IMR-90 (cell line): Measurements from ENCODE around the gene WASL. TPM values are rescaled to one million over a fixed set of nuclear protein-coding genes. Genes with fewer than 3 reads are reported as not detected.

Source experiments
- ATAC-seq: fragments of 200-7000 bp; cut with Tn5 transposase; 2 replicates; pipeline ENCODE4 v1.9.1; 2020; ENCODE audit warnings: low read depth, mild to moderate bottlenecking, moderate library complexity
- BruUV-seq: library from RNA; stranded (reverse); fragments of 400-500 nt; replicated peaks from 2 replicates; lab custom pipeline; 2021; lab: Mats Ljungman, UMichigan
- CTCF ChIA-PET: fragments of 300-600 bp; formaldehyde crosslinking; extraction: SDS; loops from one replicate; lab custom pipeline; 2021; ENCODE audit warnings: antibody characterized with exemption; lab: Yijun Ruan, JAX
- POLR2A ChIA-PET: fragments of 300-600 bp; sonication (Branson Sonifier 250); formaldehyde crosslinking; loops from one replicate; lab custom pipeline; 2022; ENCODE audit warnings: antibody characterized with exemption; ENCODE audit not compliant: unreplicated experiment; lab: Charles Lee
- DNase-seq: peaks from one replicate; pipeline ENCODE4 v3.0.0; 2013
- H2AFZ ChIP-seq: replicated peaks from 2 replicates; pipeline ENCODE3; 2013; ENCODE audit warnings: low read length, mild to moderate bottlenecking; ENCODE audit not compliant: poor library complexity
- H2AK5ac ChIP-seq: 2 replicates; pipeline ENCODE4 v1.6.1; 2013; ENCODE audit warnings: low read depth, low read length, inconsistent platforms
- H2AK9ac ChIP-seq: replicated peaks from 2 replicates; pipeline ENCODE3; 2013; ENCODE audit warnings: mild to moderate bottlenecking, low read depth, low read length, moderate library complexity; ENCODE audit not compliant: poor library complexity
- H2BK120ac ChIP-seq: 2 replicates; pipeline ENCODE4 v1.6.1; 2013; ENCODE audit warnings: low read depth, low read length, inconsistent platforms
- H2BK15ac ChIP-seq: 3 replicates; pipeline ENCODE4 v1.6.1; 2013; ENCODE audit warnings: low read depth, low read length, inconsistent platforms
- H2BK20ac ChIP-seq: 2 replicates; pipeline ENCODE4 v1.6.1; 2013; ENCODE audit warnings: low read depth, mild to moderate bottlenecking, inconsistent platforms, low read length, moderate library complexity
- H2BK5ac ChIP-seq: 2 replicates; pipeline ENCODE4 v1.6.1; 2013; ENCODE audit warnings: mild to moderate bottlenecking, low read depth, low read length, inconsistent platforms; ENCODE audit not compliant: poor library complexity, severe bottlenecking
- H3K14ac ChIP-seq: replicated peaks from 2 replicates; pipeline ENCODE4 v1.6.1; 2013; ENCODE audit warnings: low read depth, low read length, inconsistent platforms
- H3K18ac ChIP-seq: 2 replicates; pipeline ENCODE4 v1.6.1; 2013; ENCODE audit warnings: low read depth, low read length, control low read depth
- H3K23ac ChIP-seq: 2 replicates; pipeline ENCODE4 v1.6.1; 2013; ENCODE audit warnings: low read depth, low read length, inconsistent platforms
- H3K27ac ChIP-seq: 2 replicates; pipeline ENCODE4 v1.5.1; 2013; ENCODE audit warnings: mild to moderate bottlenecking, control low read depth, low read length; ENCODE audit not compliant: insufficient read depth
- H3K27me3 ChIP-seq: 2 replicates; pipeline ENCODE4 v1.6.1; 2013; ENCODE audit warnings: low read length; ENCODE audit not compliant: control insufficient read depth, insufficient read depth
- H3K36me3 ChIP-seq: 2 replicates; pipeline ENCODE4 v1.6.1; 2013; ENCODE audit warnings: low read length, mixed read lengths; ENCODE audit not compliant: control insufficient read depth, insufficient read depth
- H3K4ac ChIP-seq: 2 replicates; pipeline ENCODE4 v1.6.1; 2013; ENCODE audit warnings: low read depth, low read length, inconsistent platforms
- H3K4me1 ChIP-seq: 2 replicates; pipeline ENCODE4 v1.6.1; 2013; ENCODE audit warnings: low read length, mixed read lengths; ENCODE audit not compliant: control insufficient read depth, insufficient read depth
- H3K4me2 ChIP-seq: 2 replicates; pipeline ENCODE4 v1.6.1; 2013; ENCODE audit warnings: low read depth, mild to moderate bottlenecking, control low read depth, low read length, moderate library complexity
- H3K4me3 ChIP-seq: 2 replicates; pipeline ENCODE4 v1.5.1; 2013; ENCODE audit warnings: low read depth, mild to moderate bottlenecking, control low read depth, low read length, moderate library complexity; ENCODE audit not compliant: insufficient read depth
- H3K56ac ChIP-seq: 2 replicates; pipeline ENCODE4 v1.6.1; 2013; ENCODE audit warnings: low read length, inconsistent platforms; ENCODE audit not compliant: insufficient read depth; ENCODE audit errors: extremely low read depth
- H3K79me1 ChIP-seq, 2 experiments: 2 replicates each; pipeline ENCODE4 v1.6.1; 2013; ENCODE audit warnings: low read length in 2 of 2, inconsistent platforms in 1 of 2, low read depth in 1 of 2
- H3K9ac ChIP-seq: 2 replicates; pipeline ENCODE4 v1.6.1; 2013; ENCODE audit warnings: low read depth, low read length, control low read depth
- H3K9me1 ChIP-seq: 2 replicates; pipeline ENCODE4 v1.6.1; 2013; ENCODE audit warnings: low read length, inconsistent platforms; ENCODE audit not compliant: insufficient read depth
- H3K9me3 ChIP-seq: 2 replicates; pipeline ENCODE4 v1.6.1; 2013; ENCODE audit warnings: low read length; ENCODE audit not compliant: control insufficient read depth, insufficient read depth
- H4K20me1 ChIP-seq: 2 replicates; pipeline ENCODE4 v1.6.1; 2013; ENCODE audit warnings: low read length, inconsistent platforms; ENCODE audit not compliant: insufficient read depth
- H4K5ac ChIP-seq: 2 replicates; pipeline ENCODE4 v1.6.1; 2013; ENCODE audit warnings: mild to moderate bottlenecking, low read depth, low read length, control low read depth
- H4K8ac ChIP-seq, 2 experiments: 2 replicates each; pipeline ENCODE4 v1.6.1; 2013; ENCODE audit warnings: low read depth in 2 of 2, low read length in 2 of 2, control low read depth in 1 of 2, inconsistent platforms in 1 of 2
- H4K91ac ChIP-seq: 2 replicates; pipeline ENCODE4 v1.6.1; 2013; ENCODE audit warnings: low read depth, low read length, inconsistent platforms; ENCODE audit not compliant: insufficient read depth
- BHLHE40 ChIP-seq: fragments of 150-350 bp; IDR thresholded peaks from 2 replicates; pipeline ENCODE4 v1.6.1; 2016; ENCODE audit warnings: mild to moderate bottlenecking, low read depth, low read length
- CEBPB ChIP-seq: IDR thresholded peaks from 2 replicates; pipeline ENCODE4 v1.6.1; 2012; ENCODE audit warnings: low read depth, low read length, improper control_type of control experiment
- CHD1 ChIP-seq: IDR thresholded peaks from 2 replicates; pipeline ENCODE4 v1.6.1; 2012; ENCODE audit warnings: low read depth, low read length, improper control_type of control experiment
- FOS ChIP-seq: fragments of 150-350 bp; IDR thresholded peaks from 2 replicates; pipeline ENCODE4 v1.6.1; 2016; ENCODE audit warnings: low read depth, low read length
- MAFK ChIP-seq: IDR thresholded peaks from 2 replicates; pipeline ENCODE4 v1.6.1; 2012; ENCODE audit warnings: low read depth, low read length, improper control_type of control experiment
- MAZ ChIP-seq: IDR thresholded peaks from 2 replicates; pipeline ENCODE4 v1.6.1; 2012; ENCODE audit warnings: low read depth, mild to moderate bottlenecking, low read length, improper control_type of control experiment, moderate library complexity, borderline replicate concordance
- MXI1 ChIP-seq: IDR thresholded peaks from 2 replicates; pipeline ENCODE4 v1.6.1; 2012; ENCODE audit warnings: low read depth, mild to moderate bottlenecking, low read length, moderate library complexity, borderline replicate concordance
- NFE2L2 ChIP-seq: fragments of 150-350 bp; IDR thresholded peaks from 2 replicates; pipeline ENCODE4 v1.6.1; 2016; ENCODE audit warnings: low read depth, mild to moderate bottlenecking, low read length
- POLR2A ChIP-seq: IDR thresholded peaks from 2 replicates; pipeline ENCODE4 v1.6.1; 2012; ENCODE audit warnings: mild to moderate bottlenecking, low read depth, low read length
- RAD21 ChIP-seq: IDR thresholded peaks from 2 replicates; pipeline ENCODE4 v1.6.1; 2012; ENCODE audit warnings: low read length, improper control_type of control experiment
- RCOR1 ChIP-seq: IDR thresholded peaks from 2 replicates; pipeline ENCODE4 v1.6.1; 2012; ENCODE audit warnings: mild to moderate bottlenecking, low read length, improper control_type of control experiment; ENCODE audit not compliant: insufficient replicate concordance
- RFX5 ChIP-seq: IDR thresholded peaks from 2 replicates; pipeline ENCODE4 v1.8.0; 2012; ENCODE audit warnings: low read depth, mild to moderate bottlenecking, low read length, moderate library complexity
- SMC3 ChIP-seq: fragments of 150-350 bp; IDR thresholded peaks from 2 replicates; pipeline ENCODE4 v1.6.1; 2016; ENCODE audit warnings: low read depth, mild to moderate bottlenecking, antibody characterized with exemption, low read length, moderate library complexity
- WGBS, 2 experiments: methylation state at CpG; one replicate each; pipeline versions ENCODE4 v1.1.5 to v1.1.7; 2013; ENCODE audit warnings: missing lambda C conversion rate in 2 of 2; ENCODE audit not compliant: insufficient read length in 1 of 2; ENCODE audit errors: extremely low coverage in 2 of 2; 5-methylcytosine and 5-hydroxymethylcytosine counted together
- dilution Hi-C: fragments of 300-500 bp; cut with HindIII; formaldehyde crosslinking; loops from one replicate; pipeline ENCODE4 v1.14.3; 2018; ENCODE audit warnings: low sequenced_read_pairs; ENCODE audit not compliant: unreplicated experiment
- in situ Hi-C: fragments of 300-500 bp; cut with MboI; formaldehyde crosslinking; loops from 3 replicates; pipeline ENCODE4 v1.14.3; 2019; ENCODE audit warnings: low sequenced_read_pairs, inconsistent platforms, mixed read lengths
- intact Hi-C: fragments of 100-400 bp; cut with micrococcal nuclease; formaldehyde crosslinking; loops from 2 replicates; pipeline ENCODE4 v1.10.0; 2022
- polyA plus RNA-seq, 3 experiments: library from polyadenylated mRNA; depleted of rRNA; stranded (reverse); fragments of >200 nt; gene quantifications; 2 replicates each; pipeline ENCODE4 v1.2.3, GENCODE V29; 2012; ENCODE audit warnings: low replicate concordance in 1 of 3
- total RNA-seq: library from RNA; depleted of rRNA; stranded (reverse); fragments of >200 nt; gene quantifications from 2 replicates; pipeline ENCODE4 v1.2.3, GENCODE V29; 2012
- TF ChIP-seq, protein P1 (sequence below): fragments of 150-350 bp; IDR thresholded peaks from 2 replicates; pipeline ENCODE4 v1.6.1; 2016; ENCODE audit warnings: low read depth, mild to moderate bottlenecking, low read length, moderate library complexity, borderline replicate concordance
- TF ChIP-seq, protein P2 (sequence below): fragments of 150-350 bp; IDR thresholded peaks from 2 replicates; pipeline ENCODE4 v1.6.1; 2017; ENCODE audit warnings: mild to moderate bottlenecking, antibody characterized with exemption, low read length, low read depth
- TF ChIP-seq, protein P3 (sequence below): conservative IDR thresholded peaks from 2 replicates; pipeline ENCODE4 v1.5.1; 2012; ENCODE audit warnings: mild to moderate bottlenecking, low read depth, low read length, improper control_type of control experiment

The WASL gene
- total and polyA plus RNA-seq, 2 of the 4 experiments (the other 2 are of a cell fraction), result 2.3 to 7.9 TPM

DNA sequence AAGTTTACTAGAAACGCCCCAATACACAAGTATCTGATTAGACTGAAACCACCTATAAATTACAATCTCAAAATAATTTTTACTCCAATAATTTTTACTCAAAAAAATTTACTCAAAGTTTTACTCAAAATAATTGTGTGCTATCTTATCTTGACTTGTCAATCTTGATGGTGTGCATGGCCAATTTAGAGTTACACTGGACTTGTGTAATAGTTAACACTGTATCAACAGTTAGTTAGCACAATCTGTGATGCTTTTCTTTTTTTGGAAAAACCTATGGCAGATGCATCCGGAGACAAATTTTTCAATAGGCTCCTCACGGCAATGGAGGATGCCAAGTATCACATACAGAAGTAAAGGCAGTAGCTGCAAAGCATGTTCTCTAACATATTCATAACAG is 68.2 kb downstream of the WASL start:
- H2BK5ac ChIP-seq, result no peak overlapping the region
- no peak overlapping the region for H3K4me3 ChIP-seq
- H3K9me3 ChIP-seq, result no peaks in the 10 kb centered on the region
- no peak overlapping the region for H3K18ac ChIP-seq
- ATAC-seq (no peak), DNase-seq (no peak)
- H3K27ac ChIP-seq, result no peak overlapping the region
- no peak overlapping the region for H2BK15ac ChIP-seq
- 0 out of 2 replicates have a peak, but pooled peaks cover 3% of the 10 kb centered on the region for H3K4me1 ChIP-seq
- intact Hi-C loops (loop anchor here (5.0 kb wide), 2 partner anchors 43 to 188 kb away; no protein-coding TSS in a partner anchor), in situ Hi-C loops (loop anchor here (5.0 kb wide), 1 partner anchor 187 kb away; no protein-coding TSS in a partner anchor), dilution Hi-C loops (no loop called here)
- no peak overlapping the region for H2AK9ac ChIP-seq
- H2BK120ac ChIP-seq, result no peak overlapping the region
- H4K20me1 ChIP-seq, result peaks cover 3% of the 10 kb centered on the region; the same call in 1 of the 2 replicates
- ChIA-PET POLR2A (no interaction called here), CTCF (interaction anchor here (2.0 kb wide), 1 partner anchor 10 kb away, joined by 5 read pairs; no protein-coding TSS in a partner anchor)
- no peak overlapping the region for H3K4me2 ChIP-seq
- 60% methylated on average over 1 of the region's 3 CpGs; no CpG with 5 or more reads in 1 of the 2 experiments for WGBS, 2 experiments
- no peak overlapping the region for H3K14ac ChIP-seq
- H2BK20ac ChIP-seq, result no peak overlapping the region
- H3K56ac ChIP-seq, result no peak overlapping the region
- no peak overlapping the region for H3K23ac ChIP-seq
- no TSS peak for BruUV-seq
- H3K79me1 ChIP-seq, result no peaks in the 10 kb centered on the region
- no peaks in the 10 kb centered on the region for H3K27me3 ChIP-seq
- H3K36me3 ChIP-seq, result peaks cover 4% of the 10 kb centered on the region
- H4K91ac ChIP-seq, result no peak overlapping the region
- no peak overlapping the region for H2AFZ ChIP-seq
- no peak overlapping the region for H3K4ac ChIP-seq
- no peak overlapping the region for H2AK5ac ChIP-seq
- H3K9ac ChIP-seq, result no peak overlapping the region
- H3K9me1 ChIP-seq, result no peaks in the 10 kb centered on the region; the same call in 1 of the 2 replicates
- no peak overlapping the region for H4K5ac ChIP-seq
- TF ChIP-seq RAD21, result no peak
- TF ChIP-seq FOS, result no peak
- TF ChIP-seq RCOR1, result no peak
- TF ChIP-seq NFE2L2, result no peak
- TF ChIP-seq POLR2A, result no peak
- TF ChIP-seq, protein P1, sequence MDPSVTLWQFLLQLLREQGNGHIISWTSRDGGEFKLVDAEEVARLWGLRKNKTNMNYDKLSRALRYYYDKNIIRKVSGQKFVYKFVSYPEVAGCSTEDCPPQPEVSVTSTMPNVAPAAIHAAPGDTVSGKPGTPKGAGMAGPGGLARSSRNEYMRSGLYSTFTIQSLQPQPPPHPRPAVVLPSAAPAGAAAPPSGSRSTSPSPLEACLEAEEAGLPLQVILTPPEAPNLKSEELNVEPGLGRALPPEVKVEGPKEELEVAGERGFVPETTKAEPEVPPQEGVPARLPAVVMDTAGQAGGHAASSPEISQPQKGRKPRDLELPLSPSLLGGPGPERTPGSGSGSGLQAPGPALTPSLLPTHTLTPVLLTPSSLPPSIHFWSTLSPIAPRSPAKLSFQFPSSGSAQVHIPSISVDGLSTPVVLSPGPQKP, result no peak
- TF ChIP-seq MXI1, result no peak
- TF ChIP-seq SMC3, result no peak
- TF ChIP-seq RFX5, result no peak
- no peak for TF ChIP-seq CHD1
- no peak for TF ChIP-seq MAFK
- no peak for TF ChIP-seq BHLHE40
- no peak for TF ChIP-seq CEBPB
- TF ChIP-seq MAZ, result no peak
- TF ChIP-seq, protein P2, sequence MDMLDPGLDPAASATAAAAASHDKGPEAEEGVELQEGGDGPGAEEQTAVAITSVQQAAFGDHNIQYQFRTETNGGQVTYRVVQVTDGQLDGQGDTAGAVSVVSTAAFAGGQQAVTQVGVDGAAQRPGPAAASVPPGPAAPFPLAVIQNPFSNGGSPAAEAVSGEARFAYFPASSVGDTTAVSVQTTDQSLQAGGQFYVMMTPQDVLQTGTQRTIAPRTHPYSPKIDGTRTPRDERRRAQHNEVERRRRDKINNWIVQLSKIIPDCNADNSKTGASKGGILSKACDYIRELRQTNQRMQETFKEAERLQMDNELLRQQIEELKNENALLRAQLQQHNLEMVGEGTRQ, result no peak
- TF ChIP-seq, protein P3, sequence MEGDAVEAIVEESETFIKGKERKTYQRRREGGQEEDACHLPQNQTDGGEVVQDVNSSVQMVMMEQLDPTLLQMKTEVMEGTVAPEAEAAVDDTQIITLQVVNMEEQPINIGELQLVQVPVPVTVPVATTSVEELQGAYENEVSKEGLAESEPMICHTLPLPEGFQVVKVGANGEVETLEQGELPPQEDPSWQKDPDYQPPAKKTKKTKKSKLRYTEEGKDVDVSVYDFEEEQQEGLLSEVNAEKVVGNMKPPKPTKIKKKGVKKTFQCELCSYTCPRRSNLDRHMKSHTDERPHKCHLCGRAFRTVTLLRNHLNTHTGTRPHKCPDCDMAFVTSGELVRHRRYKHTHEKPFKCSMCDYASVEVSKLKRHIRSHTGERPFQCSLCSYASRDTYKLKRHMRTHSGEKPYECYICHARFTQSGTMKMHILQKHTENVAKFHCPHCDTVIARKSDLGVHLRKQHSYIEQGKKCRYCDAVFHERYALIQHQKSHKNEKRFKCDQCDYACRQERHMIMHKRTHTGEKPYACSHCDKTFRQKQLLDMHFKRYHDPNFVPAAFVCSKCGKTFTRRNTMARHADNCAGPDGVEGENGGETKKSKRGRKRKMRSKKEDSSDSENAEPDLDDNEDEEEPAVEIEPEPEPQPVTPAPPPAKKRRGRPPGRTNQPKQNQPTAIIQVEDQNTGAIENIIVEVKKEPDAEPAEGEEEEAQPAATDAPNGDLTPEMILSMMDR, result no peak
- no peak overlapping the region for H4K8ac ChIP-seq
